Fibroblast of pulmonary artery (primary cell): ENCODE data around the gene HSBP1.

Experiments used
- DNase-seq: peaks from one replicate; pipeline ENCODE4 v3.0.0-alpha.2; 2010; ENCODE audit warnings: low read depth
- H3K4me3 ChIP-seq: replicated peaks from 2 replicates; pipeline ENCODE4 v1.5.1; 2011; ENCODE audit warnings: low read depth, mild to moderate bottlenecking, control low read depth, low read length, moderate library complexity
- TF ChIP-seq, protein P1 (sequence below): IDR thresholded peaks from 2 replicates; pipeline ENCODE4 v1.5.1; 2011; ENCODE audit warnings: mild to moderate bottlenecking, control low read depth, low read length, inconsistent platforms; ENCODE audit errors: missing control alignments

Gene HSBP1

GRCh38 chr16:83845263-83845662 lies 37.5 kb downstream of the HSBP1 start:
- DNase-seq = no peak
- H3K4me3 ChIP-seq = no peak overlapping the region
- TF ChIP-seq, protein P1, sequence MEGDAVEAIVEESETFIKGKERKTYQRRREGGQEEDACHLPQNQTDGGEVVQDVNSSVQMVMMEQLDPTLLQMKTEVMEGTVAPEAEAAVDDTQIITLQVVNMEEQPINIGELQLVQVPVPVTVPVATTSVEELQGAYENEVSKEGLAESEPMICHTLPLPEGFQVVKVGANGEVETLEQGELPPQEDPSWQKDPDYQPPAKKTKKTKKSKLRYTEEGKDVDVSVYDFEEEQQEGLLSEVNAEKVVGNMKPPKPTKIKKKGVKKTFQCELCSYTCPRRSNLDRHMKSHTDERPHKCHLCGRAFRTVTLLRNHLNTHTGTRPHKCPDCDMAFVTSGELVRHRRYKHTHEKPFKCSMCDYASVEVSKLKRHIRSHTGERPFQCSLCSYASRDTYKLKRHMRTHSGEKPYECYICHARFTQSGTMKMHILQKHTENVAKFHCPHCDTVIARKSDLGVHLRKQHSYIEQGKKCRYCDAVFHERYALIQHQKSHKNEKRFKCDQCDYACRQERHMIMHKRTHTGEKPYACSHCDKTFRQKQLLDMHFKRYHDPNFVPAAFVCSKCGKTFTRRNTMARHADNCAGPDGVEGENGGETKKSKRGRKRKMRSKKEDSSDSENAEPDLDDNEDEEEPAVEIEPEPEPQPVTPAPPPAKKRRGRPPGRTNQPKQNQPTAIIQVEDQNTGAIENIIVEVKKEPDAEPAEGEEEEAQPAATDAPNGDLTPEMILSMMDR = no peak

- TF ChIP-seq, protein P1 = no peak
- no peak for DNase-seq
- H3K4me3 ChIP-seq = no peak overlapping the region
These were observed 39.8 kb downstream of the HSBP1 start for GRCh38 chr16:83847371-83848225.

DNA sequence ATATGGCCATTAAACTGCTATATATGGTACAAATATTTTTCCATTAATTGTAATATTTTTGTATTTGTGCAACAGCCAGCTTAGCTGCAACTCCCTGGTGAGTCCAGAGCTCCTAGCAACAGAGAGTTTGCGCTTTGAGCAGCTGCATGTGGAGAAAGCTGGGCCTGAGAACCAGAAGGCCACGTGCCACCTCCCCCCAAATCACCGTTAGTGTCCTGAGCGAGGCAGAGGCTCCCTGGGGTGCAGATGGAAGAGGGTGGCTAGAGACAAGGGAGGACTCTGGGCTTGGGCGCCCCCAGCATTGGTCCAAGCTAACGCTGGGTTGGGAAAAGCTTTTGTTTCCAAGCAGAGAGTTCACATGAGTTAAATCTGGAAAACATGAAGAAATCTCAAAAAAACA lies 41.6 kb downstream of the HSBP1 start:
- DNase-seq = no peak
- H3K4me3 ChIP-seq = no peak overlapping the region
- TF ChIP-seq, protein P1 = no peak

GRCh38 chr16:83850947-83851346 lies 43.2 kb downstream of the HSBP1 start:
- no peak for DNase-seq
- TF ChIP-seq, protein P1 = no peak
- H3K4me3 ChIP-seq = no peak overlapping the region

DNA sequence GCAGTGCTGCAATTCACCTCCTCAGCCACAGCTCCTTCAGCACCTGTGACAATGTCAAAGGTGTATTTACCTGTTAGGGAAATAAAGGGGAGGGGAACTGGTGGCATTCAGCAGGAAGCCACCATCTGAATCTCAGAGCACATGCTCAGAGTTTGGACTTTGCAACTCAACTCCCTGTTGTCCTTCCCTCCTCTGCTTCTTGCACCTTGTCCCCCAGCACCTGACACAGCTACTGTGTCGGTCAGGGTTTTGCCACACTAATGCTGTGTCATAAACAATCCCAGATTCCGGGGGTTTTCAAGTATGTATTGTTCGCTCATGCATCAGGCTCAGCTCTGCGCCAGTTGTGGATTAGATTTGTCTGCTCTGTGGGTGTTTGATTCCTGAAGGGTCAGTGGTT lies 43.7 kb downstream of the HSBP1 start:
- no peak for DNase-seq
- no peak overlapping the region for H3K4me3 ChIP-seq
- TF ChIP-seq, protein P1 = no peak

- no peak overlapping the region for H3K4me3 ChIP-seq
- DNase-seq = no peak
- TF ChIP-seq, protein P1 = no peak
These were observed 45.0 kb downstream of the HSBP1 start for GRCh38 chr16:83852774-83853173.

- TF ChIP-seq, protein P1 = no peak
- no peak overlapping the region for H3K4me3 ChIP-seq
- no peak for DNase-seq
These were observed 46.1 kb downstream of the HSBP1 start for GRCh38 chr16:83853834-83854233.
